Cardiac muscle cell (in vitro differentiated cells and primary cell): Measurements from ENCODE around the gene ZSCAN10. TPM values are rescaled to one million over a fixed set of nuclear protein-coding genes. Genes with fewer than 3 reads are reported as not detected.

Source experiments
- DNase-seq, 2 donors: peaks; one replicate each; pipeline versions ENCODE4 v3.0.0 to v3.0.0-alpha.2; 2010 to 2017; ENCODE audit warnings: low read depth in 1 of 2, low spot score in 1 of 2
- H3K27ac ChIP-seq: fragments of 200-600 bp; sonication (generic); 2 replicates; pipeline ENCODE4 v1.5.1; 2016
- H3K27me3 ChIP-seq: fragments of 200-600 bp; sonication (generic); 2 replicates; pipeline ENCODE4 v1.6.0; 2016; ENCODE audit warnings: control low read depth
- H3K36me3 ChIP-seq: fragments of 200-600 bp; sonication (generic); 2 replicates; pipeline ENCODE4 v1.5.1; 2016; ENCODE audit warnings: control low read depth
- H3K4me1 ChIP-seq: fragments of 200-600 bp; sonication (generic); 2 replicates; pipeline ENCODE4 v1.8.1; 2017; ENCODE audit warnings: low read depth, mild to moderate bottlenecking, mixed run types
- H3K4me3 ChIP-seq: fragments of 200-600 bp; sonication (generic); 2 replicates; pipeline ENCODE4 v1.5.1; 2016; ENCODE audit warnings: mild to moderate bottlenecking
- H3K9me3 ChIP-seq: fragments of 200-600 bp; sonication (generic); 2 replicates; pipeline ENCODE4 v1.5.1; 2017; ENCODE audit warnings: low read depth, mild to moderate bottlenecking, control low read depth
- CTCF ChIP-seq: IDR thresholded peaks from 2 replicates; pipeline ENCODE4 v1.5.1; 2012; ENCODE audit warnings: low read depth, mild to moderate bottlenecking, low read length
- polyA plus RNA-seq: library from polyadenylated mRNA; unstranded; fragments of >200 nt; fragmentation: Nextera tagmentation; extraction: Ambion mirVana; gene quantifications from 2 replicates; pipeline ENCODE4 v1.2.1, GENCODE V29; 2016
- total RNA-seq: library from RNA; depleted of rRNA; stranded (reverse); fragments of >200 nt; gene quantifications from 2 replicates; pipeline ENCODE4 v1.2.3, GENCODE V29; 2016

The ZSCAN10 gene
- total and polyA plus RNA-seq, 2 experiments from 2014 or later, result 0.42 TPM; not detected in 1

GRCh38 chr16:3145151-3145550, 46.1 kb upstream of the ZSCAN10 start:
- Histone ChIP-seq H3K4me1 (peaks cover 10% of the 10 kb centered on the region), H3K9me3 (no peaks in the 10 kb centered on the region), H3K36me3 (no peaks in the 10 kb centered on the region), H3K27ac (no peak overlapping the region), H3K27me3 (peaks cover 6% of the 10 kb centered on the region), H3K4me3 (no peak overlapping the region)
- DNase-seq, result no peak
- no peak for TF ChIP-seq CTCF

- Histone ChIP-seq H3K27ac (no peak overlapping the region), H3K36me3 (no peaks in the 10 kb centered on the region), H3K9me3 (no peaks in the 10 kb centered on the region), H3K4me1 (peaks cover 10% of the 10 kb centered on the region), H3K27me3 (peaks cover 6% of the 10 kb centered on the region), H3K4me3 (no peak overlapping the region)
- no peak for DNase-seq
- no peak for TF ChIP-seq CTCF
Observed at GRCh38 chr16:3144321-3144983, 45.4 kb upstream of the ZSCAN10 start.

- Histone ChIP-seq H3K36me3 (no peaks in the 10 kb centered on the region), H3K4me3 (no peak overlapping the region), H3K27ac (no peak overlapping the region), H3K27me3 (peaks cover 6% of the 10 kb centered on the region), H3K4me1 (peaks cover 10% of the 10 kb centered on the region), H3K9me3 (no peaks in the 10 kb centered on the region)
- no peak for TF ChIP-seq CTCF
- no peak for DNase-seq
Observed at GRCh38 chr16:3143598-3144320, 44.7 kb upstream of the ZSCAN10 start.

GRCh38 chr16:3143189-3143588, 44.1 kb upstream of the ZSCAN10 start:
- Histone ChIP-seq H3K27me3 (peaks cover under 1% of the 10 kb centered on the region), H3K4me3 (no peak overlapping the region), H3K4me1 (peaks cover 10% of the 10 kb centered on the region), H3K9me3 (no peaks in the 10 kb centered on the region), H3K36me3 (no peaks in the 10 kb centered on the region), H3K27ac (no peak overlapping the region)
- no peak for TF ChIP-seq CTCF
- DNase-seq, result no peak

GRCh38 chr16:3142770-3143169, 43.7 kb upstream of the ZSCAN10 start:
- Histone ChIP-seq H3K36me3 (no peaks in the 10 kb centered on the region), H3K4me1 (peaks cover 10% of the 10 kb centered on the region), H3K27ac (no peak overlapping the region), H3K27me3 (no peaks in the 10 kb centered on the region), H3K4me3 (no peak overlapping the region), H3K9me3 (no peaks in the 10 kb centered on the region)
- no peak for TF ChIP-seq CTCF
- no peak for DNase-seq
